GM23248 (cell line): Measurements from ENCODE around the gene ACOT6. TPM values are rescaled to one million over a fixed set of nuclear protein-coding genes. Genes with fewer than 3 reads are reported as not detected.

Source experiments
- DNase-seq: peaks from one replicate; pipeline ENCODE4 v3.0.0-alpha.2; 2015
- H2AFZ ChIP-seq: fragments of 200-600 bp; sonication (generic); 2 replicates; pipeline ENCODE4 v1.6.1; 2016; ENCODE audit warnings: antibody characterized with exemption
- H3F3A ChIP-seq: fragments of 200-600 bp; sonication (generic); 2 replicates; pipeline ENCODE4 v1.6.1; 2016; ENCODE audit warnings: mild to moderate bottlenecking, antibody characterized with exemption, mixed run types; ENCODE audit not compliant: insufficient read depth
- H3K27ac ChIP-seq: fragments of 200-600 bp; sonication (generic); 2 replicates; pipeline ENCODE4 v1.5.1; 2016; ENCODE audit warnings: mild to moderate bottlenecking
- H3K27me3 ChIP-seq: fragments of 200-600 bp; sonication (generic); replicated peaks from 2 replicates; pipeline ENCODE4 v1.6.1; 2016; ENCODE audit warnings: mild to moderate bottlenecking; ENCODE audit not compliant: insufficient read depth
- H3K36me3 ChIP-seq: fragments of 200-600 bp; sonication (generic); 2 replicates; pipeline ENCODE4 v1.6.1; 2016; ENCODE audit warnings: low read depth, mild to moderate bottlenecking
- H3K4me1 ChIP-seq: fragments of 200-600 bp; sonication (generic); 2 replicates; pipeline ENCODE4 v1.6.1; 2016; ENCODE audit warnings: mild to moderate bottlenecking; ENCODE audit not compliant: insufficient read depth
- H3K4me2 ChIP-seq: fragments of 200-600 bp; sonication (generic); one replicate; pipeline ENCODE4 v1.6.1; 2016; ENCODE audit warnings: mild to moderate bottlenecking; ENCODE audit not compliant: unreplicated experiment
- H3K4me3 ChIP-seq: fragments of 200-600 bp; sonication (generic); 2 replicates; pipeline ENCODE4 v1.5.1; 2016; ENCODE audit warnings: mild to moderate bottlenecking
- H3K79me2 ChIP-seq: fragments of 200-600 bp; sonication (generic); 2 replicates; pipeline ENCODE4 v1.6.1; 2016; ENCODE audit warnings: mild to moderate bottlenecking; ENCODE audit not compliant: insufficient read depth
- H3K9ac ChIP-seq: fragments of 200-600 bp; sonication (generic); 2 replicates; pipeline ENCODE4 v1.6.1; 2016; ENCODE audit warnings: mild to moderate bottlenecking
- H3K9me2 ChIP-seq: fragments of 200-600 bp; sonication (generic); 2 replicates; pipeline ENCODE4 v1.6.1; 2016; ENCODE audit warnings: mixed run types, mild to moderate bottlenecking, moderate library complexity; ENCODE audit not compliant: insufficient read depth
- H3K9me3 ChIP-seq: fragments of 200-600 bp; sonication (generic); one replicate; pipeline ENCODE4 v1.6.1; 2017; ENCODE audit warnings: low read depth
- H4K20me1 ChIP-seq: fragments of 200-600 bp; sonication (generic); 2 replicates; pipeline ENCODE4 v1.6.0; 2016; ENCODE audit not compliant: insufficient read depth
- EZH2 ChIP-seq: fragments of 200-600 bp; sonication (generic); IDR thresholded peaks from 2 replicates; pipeline ENCODE4 v1.6.1; 2018; ENCODE audit warnings: antibody characterized with exemption, mild to moderate bottlenecking; ENCODE audit not compliant: insufficient read depth, poor library complexity, severe bottlenecking
- EZH2phosphoT487 ChIP-seq: fragments of 200-600 bp; sonication (generic); IDR thresholded peaks from 2 replicates; pipeline ENCODE4 v1.6.1; 2018; ENCODE audit warnings: antibody characterized with exemption, moderate library complexity, mild to moderate bottlenecking, low read depth; ENCODE audit not compliant: insufficient read depth
- WGBS, 2 experiments: methylation state at CpG; one replicate each; pipeline ENCODE4 v1.1.6; 2015 to 2017; ENCODE audit warnings: low lambda C conversion rate in 2 of 2, low coverage in 1 of 2; ENCODE audit errors: missing lambda C conversion rate in 2 of 2; 5-methylcytosine and 5-hydroxymethylcytosine counted together
- in situ Hi-C: fragments of 300-500 bp; cut with MboI; formaldehyde crosslinking; loops from 2 replicates; pipeline ENCODE4 v1.15.0; 2020
- polyA plus RNA-seq: library from polyadenylated mRNA; unstranded; fragments of >200 nt; fragmentation: Nextera tagmentation; extraction: Ambion mirVana; gene quantifications from 2 replicates; pipeline ENCODE4 v1.2.1, GENCODE V29; 2016
- total RNA-seq: library from RNA; depleted of rRNA; stranded (reverse); fragments of >200 nt; shearing (Covaris generic); gene quantifications from 2 replicates; pipeline ENCODE4 v1.2.3, GENCODE V29; 2014

ACOT6 gene
- total and polyA plus RNA-seq, 2 experiments from 2014 or later: not detected

DNA sequence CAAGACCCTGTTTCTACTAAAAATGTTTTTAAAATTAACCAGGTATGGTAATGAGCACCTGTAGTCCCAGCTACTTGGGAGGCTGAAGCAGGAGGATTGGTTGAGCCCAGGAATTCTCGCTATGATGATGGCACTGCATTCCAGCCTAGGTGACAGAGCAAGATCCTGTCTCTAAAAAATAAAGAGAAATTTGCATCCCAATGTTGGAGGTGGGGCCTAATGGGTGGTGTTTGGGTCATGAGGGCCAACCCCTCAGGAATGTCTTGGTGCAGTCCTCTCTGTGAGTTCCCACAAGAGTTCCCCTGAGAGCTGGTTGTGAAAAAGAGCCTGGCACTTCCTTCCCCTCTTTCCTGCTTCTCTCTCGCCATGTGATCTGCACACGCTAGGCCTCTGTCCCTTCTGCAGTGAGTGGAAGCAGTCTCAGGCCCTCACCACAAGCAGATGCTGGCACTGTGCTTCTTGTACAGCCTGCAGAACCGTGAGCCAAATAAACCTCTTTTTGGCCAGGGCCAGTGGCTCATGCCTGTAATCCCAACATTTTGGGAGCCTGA, 11.3 kb downstream of the ACOT6 start:
- H3K27ac ChIP-seq: no peak overlapping the region
- no peak overlapping the region for H2AFZ ChIP-seq
- no peaks in the 10 kb centered on the region for H3K9me2 ChIP-seq
- no peaks in the 10 kb centered on the region for H4K20me1 ChIP-seq
- H3K79me2 ChIP-seq: no peaks in the 10 kb centered on the region
- H3K27me3 ChIP-seq: no peaks in the 10 kb centered on the region
- H3K4me1 ChIP-seq: no peaks in the 10 kb centered on the region
- no peaks in the 10 kb centered on the region for H3K9me3 ChIP-seq
- H3K4me2 ChIP-seq: no peak overlapping the region
- TF ChIP-seq EZH2phosphoT487 (no peak), EZH2 (no peak)
- 64 to 69% methylated on average over 4 of the region's 4 CpGs for WGBS, 2 experiments
- no peak overlapping the region for H3K4me3 ChIP-seq
- in situ Hi-C loops: no loop called here
- no peak for DNase-seq
- no peaks in the 10 kb centered on the region for H3K36me3 ChIP-seq
- no peaks in the 10 kb centered on the region for H3F3A ChIP-seq
- no peak overlapping the region for H3K9ac ChIP-seq

DNA sequence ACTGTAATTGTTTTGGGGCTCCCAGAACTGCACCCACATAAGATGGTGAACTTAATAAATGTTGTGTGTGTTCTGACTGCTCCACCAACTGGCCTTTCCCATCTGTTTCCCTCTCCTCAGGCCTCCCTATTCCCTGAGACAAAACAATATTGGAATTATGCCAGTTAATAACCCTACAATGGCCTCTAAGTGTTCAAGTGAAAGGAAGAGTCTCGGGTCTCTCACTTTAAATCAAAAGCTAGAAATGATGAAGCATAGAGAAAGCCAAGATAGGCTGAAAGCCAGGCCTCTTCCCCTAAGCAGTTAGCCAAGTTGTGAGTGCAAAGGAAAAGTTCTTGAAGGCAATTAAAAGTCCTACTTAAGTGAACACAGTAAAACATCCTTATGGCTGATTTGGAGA, 13.4 kb downstream of the ACOT6 start:
- no peak for DNase-seq
- Histone ChIP-seq H3K4me2 (no peak overlapping the region), H3K27me3 (no peaks in the 10 kb centered on the region), H4K20me1 (no peaks in the 10 kb centered on the region), H3K4me1 (no peaks in the 10 kb centered on the region), H3K27ac (no peak overlapping the region), H3K9ac (no peak overlapping the region), H3K9me3 (no peaks in the 10 kb centered on the region), H3K4me3 (no peak overlapping the region), H2AFZ (no peak overlapping the region), H3K79me2 (no peaks in the 10 kb centered on the region), H3K36me3 (no peaks in the 10 kb centered on the region), H3F3A (no peaks in the 10 kb centered on the region), H3K9me2 (no peaks in the 10 kb centered on the region)
- 86 to 87% methylated on average over 1 of the region's 1 CpG for WGBS, 2 experiments
- no peak for TF ChIP-seq EZH2
- TF ChIP-seq EZH2phosphoT487: no peak
- in situ Hi-C loops: no loop called here

DNA sequence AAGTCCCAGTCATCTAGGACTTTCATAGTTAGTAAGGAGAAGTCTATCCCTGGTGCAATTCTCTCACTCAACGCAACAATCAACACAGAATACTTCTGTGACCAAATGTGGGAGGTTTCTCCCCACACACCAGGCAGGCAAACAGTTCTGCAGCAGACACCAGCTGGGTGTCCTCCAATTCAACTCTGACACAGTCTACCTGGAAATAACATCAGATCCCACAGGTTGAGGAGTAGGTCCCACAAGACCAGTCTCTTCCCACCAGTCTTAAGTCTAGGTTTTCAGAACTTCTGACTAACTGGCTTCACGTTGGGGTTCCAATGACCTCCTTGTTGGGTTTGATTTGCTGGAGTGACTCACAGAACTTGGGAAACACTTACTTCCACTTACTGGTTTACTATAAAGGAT, 14.8 kb downstream of the ACOT6 start:
- peak; percentile 30 for DNase-seq
- no peaks in the 10 kb centered on the region for H3K79me2 ChIP-seq
- no peak overlapping the region for H3K27ac ChIP-seq
- H3K9me3 ChIP-seq: no peaks in the 10 kb centered on the region
- in situ Hi-C loops: no loop called here
- no peaks in the 10 kb centered on the region for H3K36me3 ChIP-seq
- no peaks in the 10 kb centered on the region for H3K27me3 ChIP-seq
- no peak overlapping the region for H3K4me2 ChIP-seq
- no peaks in the 10 kb centered on the region for H3K4me1 ChIP-seq
- no peak for TF ChIP-seq EZH2
- no peak for TF ChIP-seq EZH2phosphoT487
- H3K9me2 ChIP-seq: no peaks in the 10 kb centered on the region
- no peaks in the 10 kb centered on the region for H3F3A ChIP-seq
- no peak overlapping the region for H3K9ac ChIP-seq
- H4K20me1 ChIP-seq: no peaks in the 10 kb centered on the region
- no peak overlapping the region for H2AFZ ChIP-seq
- H3K4me3 ChIP-seq: no peak overlapping the region
- WGBS, 2 experiments: 43 to 48% methylated on average over 2 of the region's 2 CpGs

DNA sequence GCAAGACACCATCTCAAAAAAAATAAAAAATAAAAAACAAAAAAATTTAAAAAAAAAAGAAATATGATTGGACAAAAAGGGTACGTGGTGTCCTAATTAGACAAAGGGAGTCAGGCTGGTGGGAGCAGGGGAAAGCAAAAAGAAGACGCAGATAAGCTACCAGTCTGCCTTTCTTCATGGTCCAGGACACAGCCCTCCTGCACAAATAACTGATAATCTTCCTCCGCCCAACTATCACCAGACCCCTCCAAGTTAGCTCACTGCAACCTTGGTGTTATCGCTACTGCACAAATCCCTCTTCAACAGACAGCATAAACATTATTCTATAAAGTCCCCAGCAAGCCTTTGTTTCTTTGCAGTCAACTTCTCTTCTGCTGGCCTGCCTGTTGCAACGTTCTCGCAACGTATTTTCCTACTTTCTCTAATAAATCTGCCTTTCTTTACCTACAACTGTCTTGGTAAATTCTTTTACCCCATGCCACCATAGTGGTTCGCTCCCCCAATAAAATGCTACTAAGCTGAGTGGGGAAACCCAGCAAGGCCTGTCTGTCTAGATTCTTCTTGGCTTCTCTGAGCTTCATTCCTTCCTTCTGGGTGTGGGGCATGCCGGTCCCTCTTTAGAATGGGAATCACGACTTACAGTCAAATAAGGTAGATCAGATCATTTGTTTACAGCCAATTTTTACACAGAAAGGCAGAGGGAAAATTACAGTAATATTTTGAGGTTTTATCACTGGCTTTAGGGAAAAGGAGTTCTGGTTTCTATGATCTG, 17.9 kb downstream of the ACOT6 start:
- no peak overlapping the region for H2AFZ ChIP-seq
- H4K20me1 ChIP-seq: no peaks in the 10 kb centered on the region
- H3K27me3 ChIP-seq: no peaks in the 10 kb centered on the region
- H3K4me3 ChIP-seq: no peak overlapping the region
- H3K9ac ChIP-seq: no peak overlapping the region
- WGBS, 2 experiments: 80 to 86% methylated on average over 10 of the region's 10 CpGs
- no peaks in the 10 kb centered on the region for H3F3A ChIP-seq
- H3K9me2 ChIP-seq: no peaks in the 10 kb centered on the region
- DNase-seq: no peak
- H3K36me3 ChIP-seq: no peaks in the 10 kb centered on the region
- H3K27ac ChIP-seq: no peak overlapping the region
- H3K79me2 ChIP-seq: no peaks in the 10 kb centered on the region
- H3K4me2 ChIP-seq: no peak overlapping the region
- 0 out of 2 replicates have a peak, but pooled peaks cover 3% of the 10 kb centered on the region for H3K4me1 ChIP-seq
- H3K9me3 ChIP-seq: no peaks in the 10 kb centered on the region
- in situ Hi-C loops: loop anchor here (10.0 kb wide), 1 partner anchor 125 kb away; no protein-coding TSS in a partner anchor
- TF ChIP-seq EZH2phosphoT487: no peak
- no peak for TF ChIP-seq EZH2
